NOMO-1 treated with DMSO at 0.1 percent for 48 hours (cell line): ENCODE results near the gene COL5A2.

Source experiments
- DNase-seq: peaks from one replicate; lab custom pipeline; 2025; ENCODE audit not compliant: unreplicated experiment; lab: John Stamatoyannopoulos, UW

The COL5A2 gene

GRCh38 chr2:189179570-189179950, at the start of gene COL5A2:
Gene COL5A2 (minus strand): TSS chr2:189179761. CDS start chr2:189179604, 157 bp downstream.
- DNase-seq: no peak

GRCh38 chr2:189226017-189226416, 46.5 kb upstream of the COL5A2 start:
- DNase-seq: no peak

GRCh38 chr2:189225032-189225431, 45.5 kb upstream of the COL5A2 start:
- DNase-seq: no peak

GRCh38 chr2:189222468-189223105, 43.0 kb upstream of the COL5A2 start:
- DNase-seq: no peak

- DNase-seq: no peak
Measured at GRCh38 chr2:189221811-189222467, 42.4 kb upstream of the COL5A2 start.

- DNase-seq: no peak
Measured at GRCh38 chr2:189218236-189218635, 38.7 kb upstream of the COL5A2 start.

- no peak for DNase-seq
Measured at GRCh38 chr2:189217541-189217940, 38.0 kb upstream of the COL5A2 start.

- no peak for DNase-seq
Measured at GRCh38 chr2:189217051-189217450, 37.5 kb upstream of the COL5A2 start.

- no peak for DNase-seq
Measured at GRCh38 chr2:189214484-189214883, 34.9 kb upstream of the COL5A2 start.

- no peak for DNase-seq
Measured at GRCh38 chr2:189213250-189213649, 33.7 kb upstream of the COL5A2 start.

GRCh38 chr2:189210250-189211087, 30.9 kb upstream of the COL5A2 start:
- no peak for DNase-seq

- no peak for DNase-seq
Measured at GRCh38 chr2:189208254-189208653, 28.7 kb upstream of the COL5A2 start.

GRCh38 chr2:189204322-189204941, 24.9 kb upstream of the COL5A2 start:
- peak; percentile 14 for DNase-seq

GRCh38 chr2:189203177-189203799, 23.7 kb upstream of the COL5A2 start:
- no peak for DNase-seq

- no peak for DNase-seq
Measured at GRCh38 chr2:189199797-189200196, 20.2 kb upstream of the COL5A2 start.

- no peak for DNase-seq
Measured at GRCh38 chr2:189192766-189193165, 13.2 kb upstream of the COL5A2 start.

GRCh38 chr2:189191766-189192165, 12.2 kb upstream of the COL5A2 start:
- no peak for DNase-seq

- no peak for DNase-seq
Measured at GRCh38 chr2:189190685-189191084, 11.1 kb upstream of the COL5A2 start.

GRCh38 chr2:189188115-189188805, 8.7 kb upstream of the COL5A2 start:
- no peak for DNase-seq

- DNase-seq: no peak
Measured at GRCh38 chr2:189183170-189183569, 3.6 kb upstream of the COL5A2 start.
